NCI-H748 (cell line): ENCODE measurements around the gene LELP1.
"Not testable (repeated sequence)": the region's sequence is repeated elsewhere in the genome, so short reads cannot be mapped to it uniquely, and the experiment has no call there.

Experiments used
- DNase-seq: peaks from one replicate; lab custom pipeline; 2025; ENCODE audit not compliant: unreplicated experiment; lab: John Stamatoyannopoulos, UW

The LELP1 gene

DNA sequence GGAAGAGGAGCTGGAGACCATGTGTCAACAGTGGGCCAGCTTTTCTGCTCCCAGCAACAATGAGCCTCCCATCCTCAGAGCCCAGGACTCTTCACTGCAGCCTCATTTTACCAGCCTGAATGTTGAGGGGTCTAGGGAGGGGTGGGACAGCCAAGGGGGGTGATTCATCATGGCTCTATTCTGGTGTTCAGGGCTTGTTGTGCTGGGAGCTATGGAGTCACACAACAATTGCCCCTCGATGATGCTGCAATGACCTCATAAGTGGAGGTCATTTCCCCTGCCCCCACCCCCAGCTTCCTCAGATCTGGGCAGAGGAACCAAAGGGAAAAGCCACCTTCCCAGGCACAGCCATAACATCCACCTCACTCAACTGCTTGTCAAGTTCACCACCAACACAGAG lies at the start of gene LELP1:
TSS of gene LELP1 (plus strand) at position 301 of the 400 bp plus-strand sequence. CDS start 1,278 bp downstream, outside the sequence.
- DNase-seq = no peak

DNA sequence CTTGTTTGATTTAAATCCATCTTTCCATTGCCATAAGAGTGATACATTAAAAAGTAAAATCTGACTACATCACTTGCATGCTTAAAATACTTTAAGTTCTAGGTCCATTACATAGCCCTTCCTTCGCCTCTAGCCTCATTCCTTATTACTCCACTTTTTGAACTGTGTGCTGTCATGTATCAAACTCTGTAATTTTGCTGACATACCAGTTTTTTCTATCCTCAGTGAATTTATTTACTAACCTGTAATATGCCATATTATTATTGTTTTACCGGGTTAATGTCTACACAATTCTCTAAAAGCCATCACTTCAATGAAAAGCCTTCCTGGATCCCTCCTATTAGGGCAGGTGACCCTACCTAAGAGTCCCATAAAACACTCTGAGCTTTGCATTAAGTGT lies 47.7 kb upstream of the LELP1 start:
- no peak for DNase-seq

DNA sequence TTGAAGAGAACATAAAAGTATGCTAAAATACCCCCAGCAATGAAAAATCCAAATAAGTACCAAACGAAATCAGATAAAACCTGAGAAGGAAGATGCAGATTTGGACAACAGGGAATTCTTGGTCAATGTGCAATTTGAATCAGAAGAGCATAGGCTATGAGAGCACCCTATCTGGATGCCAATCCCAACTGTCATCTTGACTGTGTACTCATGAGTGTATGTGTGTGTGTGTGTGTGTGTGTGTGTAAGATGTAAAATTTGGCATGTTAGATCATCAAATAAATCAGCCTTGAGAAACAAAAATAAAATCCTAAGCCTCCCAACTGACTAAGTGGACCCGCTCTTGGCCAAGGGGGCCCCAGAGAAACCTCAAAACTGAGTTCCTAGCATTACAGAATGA lies 34.5 kb upstream of the LELP1 start:
- no peak for DNase-seq

DNA sequence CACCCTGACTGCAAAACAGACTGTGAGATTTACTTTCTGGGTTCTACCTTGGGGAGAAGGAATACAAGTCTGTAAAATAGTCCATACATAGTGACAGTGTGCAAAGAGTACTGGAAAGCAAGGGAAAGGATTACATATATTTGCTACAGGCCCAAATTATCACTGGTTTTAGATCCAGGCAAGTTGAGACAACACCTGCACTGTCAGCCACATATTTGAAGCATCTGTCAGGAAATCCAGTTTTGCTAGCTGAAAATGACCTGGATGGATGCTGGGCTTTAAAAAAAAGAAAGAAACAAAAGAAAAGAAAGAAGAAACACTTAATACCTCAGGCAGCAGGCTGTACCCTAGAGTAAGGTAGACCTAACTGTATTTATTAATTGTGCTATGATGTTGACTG lies 28.6 kb upstream of the LELP1 start:
- no peak for DNase-seq

DNA sequence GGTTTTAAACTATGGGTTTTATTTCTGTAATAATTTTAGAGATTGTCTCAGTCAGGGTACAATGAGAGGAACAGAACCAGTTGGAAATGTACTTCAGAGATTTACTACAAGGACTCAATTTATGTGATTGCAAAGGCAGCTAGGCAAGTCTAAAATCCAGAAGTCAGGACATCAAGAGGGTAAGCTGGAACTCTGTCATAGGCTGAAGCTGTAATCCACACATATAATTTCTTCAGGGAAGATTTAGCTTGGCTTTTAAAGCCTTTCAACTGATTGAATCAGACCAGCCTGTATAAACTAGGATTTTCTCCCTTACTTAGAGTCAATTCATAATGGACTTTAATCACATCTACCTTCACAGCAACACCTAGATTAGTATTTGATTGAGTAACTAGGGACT lies 24.3 kb upstream of the LELP1 start:
- no peak for DNase-seq

DNA sequence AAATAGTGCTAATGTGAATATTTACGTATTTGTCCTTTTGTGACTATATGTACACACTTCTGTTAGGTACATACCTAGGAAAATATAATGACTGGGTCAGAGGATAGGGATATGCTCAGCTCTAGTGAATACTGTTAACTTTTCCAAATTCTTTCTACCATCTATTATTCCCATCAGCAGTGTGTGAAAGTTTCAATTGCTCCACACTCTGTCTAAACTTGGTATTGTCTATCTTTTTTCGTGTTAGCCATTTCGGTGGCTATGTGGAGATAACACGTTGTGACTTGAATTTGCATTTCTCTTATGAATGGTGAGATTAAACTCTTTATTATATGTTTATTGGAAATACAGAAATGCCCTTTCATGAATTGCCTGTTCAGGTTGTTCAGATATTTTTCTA lies 22.7 kb upstream of the LELP1 start:
- DNase-seq = no peak

DNA sequence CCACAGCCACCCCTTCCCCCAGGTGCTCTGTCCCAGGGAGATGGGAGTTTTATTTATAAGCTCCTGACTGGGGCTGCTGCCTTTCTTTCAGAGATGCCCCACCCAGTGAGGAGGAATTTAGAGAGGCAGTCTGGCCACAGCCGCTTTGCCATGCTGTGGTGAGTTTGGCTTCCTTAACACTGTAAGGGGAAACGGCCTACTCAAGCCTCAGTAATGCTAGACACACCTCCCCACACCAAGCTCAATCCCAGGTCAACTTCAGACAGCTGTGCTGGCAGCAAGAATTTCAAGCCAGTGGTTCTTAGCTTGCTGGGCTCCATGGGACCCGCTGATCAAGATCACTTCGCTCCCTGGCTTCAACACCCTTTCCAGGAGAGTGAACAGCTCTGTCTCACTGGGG lies 14.9 kb upstream of the LELP1 start:
- DNase-seq = not testable (repeated sequence)

DNA sequence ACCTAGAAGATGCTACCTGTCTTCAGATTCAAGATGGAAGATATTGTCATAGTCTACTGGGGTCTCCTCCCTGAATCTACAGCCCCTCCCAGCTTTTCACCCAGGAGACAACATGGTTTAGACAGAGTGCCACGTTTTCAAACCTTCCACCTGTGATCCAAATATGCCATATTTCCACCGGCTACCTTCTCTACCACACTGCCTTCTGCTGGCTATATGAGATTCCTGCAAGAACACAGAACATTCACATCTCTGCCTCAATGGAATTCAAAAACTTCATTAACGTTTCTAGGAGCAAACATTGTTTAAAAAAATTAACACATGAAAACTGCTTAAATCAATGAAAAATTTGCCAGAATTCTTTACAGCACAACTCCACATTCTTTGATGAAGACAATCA lies 12.9 kb upstream of the LELP1 start:
- peak; percentile 23 for DNase-seq

DNA sequence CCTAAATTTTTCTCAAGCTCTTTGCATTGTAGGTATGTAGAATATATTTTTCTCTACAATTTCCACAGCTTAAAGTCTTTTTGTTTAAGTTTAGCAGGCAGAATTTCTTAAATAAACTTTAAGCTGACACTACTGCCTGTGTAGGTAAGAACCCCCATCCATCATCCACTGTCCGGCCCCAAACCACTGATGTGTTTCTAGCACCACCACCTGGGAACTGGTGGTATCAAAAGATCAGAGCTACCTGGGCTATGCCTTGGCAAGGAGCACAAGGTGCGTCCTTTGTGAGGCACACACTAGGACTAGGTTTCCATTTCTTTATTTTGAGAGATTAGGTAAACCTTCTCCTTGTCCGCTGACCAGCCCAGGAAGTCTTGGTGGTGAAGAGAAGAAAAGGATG lies 10.5 kb upstream of the LELP1 start:
- peak; percentile 36 for DNase-seq

DNA sequence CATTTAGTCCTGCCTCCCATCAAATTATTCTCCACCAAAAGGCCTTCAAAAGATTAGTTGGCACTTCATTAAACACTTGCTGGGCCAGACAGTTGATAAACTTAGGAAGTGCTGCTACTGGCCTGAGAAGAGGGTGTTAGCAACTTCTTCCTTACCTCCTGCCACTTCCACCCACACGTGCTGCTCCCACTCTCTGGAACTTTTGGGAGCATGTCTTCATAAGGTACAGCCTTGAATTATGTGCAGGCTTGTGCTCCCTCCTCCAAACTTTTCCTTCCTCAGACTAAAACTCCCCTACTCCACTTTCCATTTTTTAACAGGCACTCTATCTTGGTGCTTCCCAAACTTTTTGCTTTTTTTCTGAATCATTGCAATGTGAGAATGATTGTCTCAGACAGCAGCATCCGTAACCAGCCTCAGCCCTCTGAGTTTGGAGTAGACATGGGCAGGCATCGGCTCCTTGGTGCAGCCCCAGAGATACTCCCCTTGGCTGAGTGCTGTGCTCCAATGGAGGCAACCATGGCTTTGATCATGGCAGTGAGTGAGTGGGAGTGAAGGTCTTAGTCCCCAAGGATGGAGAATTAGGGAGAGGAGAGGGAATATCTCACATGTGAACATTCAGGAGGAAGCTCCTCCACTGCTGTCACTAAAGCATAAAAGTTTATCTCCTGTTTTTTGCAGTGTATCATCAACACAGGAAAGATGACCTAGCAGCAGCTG lies 8.7 kb upstream of the LELP1 start:
- DNase-seq = no peak

DNA sequence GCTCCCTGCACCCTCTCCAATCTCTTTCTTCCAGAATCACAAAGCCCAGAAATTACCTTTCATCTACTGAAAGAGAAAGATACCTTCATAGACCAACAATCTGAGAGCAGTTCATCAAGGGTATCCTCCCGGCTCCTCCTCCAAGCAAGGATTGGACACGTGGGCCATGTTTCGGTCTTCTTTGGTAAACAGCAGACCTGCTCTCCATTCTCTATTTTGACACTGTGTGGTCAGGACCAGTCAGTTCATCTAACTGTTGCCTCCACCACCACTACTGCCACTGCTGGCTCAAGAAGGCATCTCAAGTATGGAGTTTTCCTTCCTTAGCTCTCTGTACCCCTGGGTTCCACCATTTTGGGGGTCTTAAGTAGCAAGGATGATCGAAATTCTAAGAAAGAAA lies 8.0 kb upstream of the LELP1 start:
- no peak for DNase-seq

DNA sequence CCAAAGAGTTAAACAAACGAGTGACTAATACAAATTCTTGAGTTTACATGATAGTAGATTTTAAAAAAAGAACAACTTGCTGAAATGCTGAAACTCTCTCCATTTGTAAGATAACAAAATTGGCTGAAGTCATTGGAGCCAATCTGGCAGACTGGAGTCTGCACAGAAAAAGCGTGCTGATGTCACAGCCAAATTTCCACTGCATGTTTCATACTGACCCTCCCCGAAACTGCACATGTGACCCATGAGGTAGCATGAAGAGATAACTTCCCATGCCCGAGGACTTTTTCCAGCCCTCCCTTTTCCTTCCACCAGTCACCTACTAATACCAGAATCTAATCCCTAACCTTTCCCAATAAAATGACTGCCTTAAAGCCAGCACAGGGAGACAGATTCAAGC lies 1.2 kb upstream of the LELP1 start:
- DNase-seq = no peak

DNA sequence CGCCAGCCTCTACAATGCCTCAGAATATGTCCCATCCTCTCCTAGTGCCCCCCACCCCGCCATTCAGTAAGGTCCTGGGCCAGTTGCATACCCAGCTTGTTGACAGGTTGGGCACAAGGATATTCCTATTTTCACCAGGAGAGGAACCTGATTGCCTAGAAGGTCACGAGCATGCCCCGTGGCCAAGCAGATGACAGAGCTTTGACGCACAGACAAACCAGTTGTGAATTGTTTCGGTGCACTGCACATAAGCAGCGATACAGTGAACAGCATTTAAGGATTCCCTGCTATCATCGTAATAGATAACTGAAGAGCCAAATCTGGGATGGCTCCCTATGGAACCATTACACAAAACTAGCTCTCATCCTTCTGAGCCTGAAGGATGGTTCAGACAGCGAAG lies 3.4 kb downstream of the LELP1 start:
- no peak for DNase-seq

DNA sequence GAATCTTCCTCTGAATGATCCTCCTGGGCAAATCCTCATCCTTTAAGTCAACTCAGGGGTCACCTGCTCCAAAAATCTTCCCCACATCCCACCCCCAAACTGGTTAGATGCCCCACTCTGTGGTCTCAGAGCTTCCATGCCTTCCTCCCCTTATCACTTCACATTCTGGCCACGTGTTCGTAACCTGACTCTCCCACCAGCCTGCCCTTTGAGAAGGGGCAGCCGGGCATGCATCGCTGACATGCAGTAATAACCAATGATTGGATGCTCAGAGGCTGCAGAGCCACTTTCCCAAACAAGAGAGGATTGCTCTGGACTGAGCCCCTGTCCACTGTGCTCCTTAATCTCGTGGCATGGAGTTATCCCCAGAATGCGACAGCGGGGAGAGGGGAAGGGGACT lies 7.0 kb downstream of the LELP1 start:
- DNase-seq = no peak

DNA sequence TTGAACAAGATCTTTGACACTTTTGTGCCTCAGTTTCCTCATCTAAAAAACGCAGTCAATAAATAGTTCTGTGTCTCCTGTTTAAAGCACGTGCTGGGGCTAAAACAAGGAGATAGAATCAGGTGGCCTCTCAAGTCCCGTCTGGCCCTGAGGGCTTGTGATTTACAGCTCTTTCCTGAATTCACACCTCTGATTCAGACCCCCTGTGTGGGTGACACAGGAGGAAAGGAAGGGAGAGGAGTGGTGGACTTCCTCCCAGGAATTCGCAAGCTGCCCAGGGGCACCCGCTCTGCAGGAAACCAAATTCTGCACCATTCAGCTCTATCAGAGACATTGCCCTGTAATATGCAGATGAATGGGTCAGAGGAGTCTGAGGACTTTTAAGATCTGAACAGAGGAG lies 9.0 kb downstream of the LELP1 start:
- DNase-seq = no peak

DNA sequence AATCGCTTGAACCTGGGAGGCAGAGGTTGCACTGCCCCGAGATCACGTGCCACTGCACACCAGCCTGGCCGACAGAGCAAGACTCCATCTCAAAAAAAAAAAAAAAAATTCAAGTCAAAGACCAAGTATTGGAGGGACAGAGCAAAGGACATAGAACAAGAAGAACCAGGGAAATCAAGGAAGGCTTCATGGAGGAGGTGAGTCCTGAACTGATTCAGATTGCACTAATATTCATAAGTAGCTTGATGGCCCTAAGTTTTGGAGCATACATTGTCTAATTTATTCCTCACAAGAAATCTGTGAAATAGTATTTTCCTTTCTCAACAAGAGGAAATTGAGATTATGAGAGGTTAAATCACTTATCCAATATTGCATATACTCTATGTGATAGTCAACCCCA lies 10.3 kb downstream of the LELP1 start:
- DNase-seq = no peak

DNA sequence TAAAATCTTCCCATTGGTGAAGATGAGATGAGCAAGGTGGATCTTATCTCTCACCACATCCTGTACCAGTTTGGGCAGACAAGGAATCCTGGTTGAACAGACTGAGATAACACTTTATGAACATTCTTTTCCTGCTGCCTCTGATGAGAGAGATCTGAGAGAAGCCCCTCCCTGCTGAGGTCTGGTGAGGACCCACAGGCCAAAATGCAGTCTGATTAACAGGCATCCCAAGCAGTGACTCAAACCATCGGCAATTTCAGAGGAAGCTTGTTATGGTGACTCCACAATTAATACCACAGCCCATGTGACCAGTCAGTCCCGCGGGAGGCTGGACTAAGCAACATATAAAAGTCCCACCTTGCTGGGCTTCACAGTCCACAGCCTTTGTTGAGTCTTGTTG lies 14.0 kb downstream of the LELP1 start, which contains the start of gene PRR9:
TSS of gene PRR9 (plus strand) at position 373 of the 400 bp plus-strand sequence. CDS start 561 bp downstream, outside the sequence.
- no peak for DNase-seq

DNA sequence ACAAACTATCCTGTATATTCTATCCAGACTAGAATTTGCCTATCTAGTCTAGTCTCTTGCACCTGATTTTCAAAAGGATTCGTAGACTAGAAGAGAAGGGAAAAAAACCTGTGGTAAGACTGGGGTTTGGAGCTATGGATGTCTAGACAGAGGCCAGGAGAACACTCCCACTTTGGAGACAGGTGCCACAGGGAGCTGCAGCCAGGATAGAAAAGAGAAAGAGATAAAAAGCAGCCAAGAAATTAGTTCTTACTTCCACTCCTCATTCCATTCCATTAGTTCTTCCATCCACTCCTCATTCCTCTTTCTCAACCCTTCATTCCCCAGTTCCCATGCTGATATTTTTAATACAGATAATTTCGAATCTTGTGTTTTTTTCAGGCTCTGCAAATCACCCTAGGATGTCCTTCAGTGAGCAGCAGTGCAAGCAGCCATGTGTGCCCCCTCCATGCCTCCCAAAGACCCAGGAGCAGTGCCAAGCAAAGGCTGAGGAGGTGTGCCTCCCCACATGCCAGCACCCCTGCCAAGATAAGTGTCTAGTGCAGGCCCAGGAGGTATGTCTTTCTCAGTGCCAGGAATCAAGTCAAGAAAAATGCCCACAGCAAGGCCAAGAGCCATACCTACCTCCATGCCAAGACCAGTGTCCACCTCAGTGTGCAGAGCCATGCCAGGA lies 14.7 kb downstream of the LELP1 start:
- DNase-seq = no peak

DNA sequence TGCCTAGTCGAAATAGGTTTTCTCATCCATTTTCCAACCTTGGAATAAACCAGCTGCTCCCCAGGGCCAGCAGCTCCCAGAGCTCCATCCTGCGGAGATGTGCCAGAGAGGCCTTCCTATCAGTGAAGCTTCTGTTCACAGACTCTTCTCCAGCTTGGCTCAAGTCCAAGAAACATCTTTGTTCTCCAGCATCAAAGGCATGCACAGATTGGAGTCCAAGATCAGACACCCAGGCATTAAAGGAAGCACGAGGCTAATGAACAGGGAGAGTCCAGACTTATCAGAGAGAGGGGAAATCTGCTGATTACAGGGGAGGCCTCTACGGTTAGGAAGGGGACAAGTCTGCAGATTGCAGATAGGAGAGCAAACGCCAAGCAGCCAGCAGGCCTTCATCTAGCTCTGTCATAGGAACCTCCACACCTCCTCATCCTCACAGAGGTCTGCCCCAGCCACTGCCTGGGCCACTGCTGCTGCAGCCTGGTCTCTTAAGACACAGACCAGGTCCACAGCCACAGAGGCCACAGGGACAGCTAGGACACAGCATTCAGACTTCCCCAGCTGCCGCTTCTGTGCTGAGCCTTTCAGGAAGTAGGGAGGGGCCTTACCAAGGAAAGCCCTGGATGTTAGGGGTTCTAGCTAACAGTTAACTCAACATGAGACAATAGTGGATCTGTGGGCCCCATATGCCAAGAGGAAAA lies 17.5 kb downstream of the LELP1 start:
- peak; percentile 21 for DNase-seq

DNA sequence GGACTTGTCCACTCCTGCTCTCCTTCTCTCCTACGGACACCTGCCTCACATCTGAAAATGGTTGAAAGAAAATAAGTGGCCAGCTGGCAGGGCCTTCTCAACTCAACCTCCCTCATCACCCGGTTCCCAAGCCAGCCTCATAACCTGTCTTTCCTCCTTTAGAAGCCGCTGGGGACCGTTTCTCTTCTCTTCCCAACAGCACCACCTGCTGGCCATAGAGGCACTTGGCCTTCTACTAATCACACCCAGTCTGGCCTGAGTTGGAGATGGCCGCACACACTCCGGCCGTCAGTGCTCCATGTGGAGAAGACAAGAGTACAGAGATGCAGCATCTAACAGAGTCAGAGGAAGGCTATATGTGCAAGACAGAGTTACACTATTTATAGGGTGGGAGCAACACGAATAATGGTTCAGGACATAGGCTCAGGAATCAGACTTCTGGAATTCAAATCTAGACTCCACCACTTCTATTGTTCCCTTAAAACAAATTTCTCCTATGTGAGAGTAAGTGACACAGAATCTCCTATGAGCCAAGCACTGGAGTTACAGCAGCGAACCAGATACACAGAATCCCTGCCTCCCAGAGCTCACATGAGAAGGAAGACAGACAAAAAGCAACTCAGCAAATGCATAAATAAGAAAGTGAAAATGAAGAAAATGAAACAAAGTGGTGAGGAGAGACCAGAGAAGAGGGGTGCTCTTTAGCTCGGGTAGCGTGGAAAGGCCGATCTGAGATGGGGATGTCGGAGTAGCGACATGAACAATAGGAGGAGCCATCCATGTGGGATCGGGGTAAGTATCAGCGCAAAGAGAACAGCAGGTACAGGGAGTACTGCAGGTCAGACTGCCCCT lies 20.0 kb downstream of the LELP1 start:
- peak; percentile 68 for DNase-seq

DNA sequence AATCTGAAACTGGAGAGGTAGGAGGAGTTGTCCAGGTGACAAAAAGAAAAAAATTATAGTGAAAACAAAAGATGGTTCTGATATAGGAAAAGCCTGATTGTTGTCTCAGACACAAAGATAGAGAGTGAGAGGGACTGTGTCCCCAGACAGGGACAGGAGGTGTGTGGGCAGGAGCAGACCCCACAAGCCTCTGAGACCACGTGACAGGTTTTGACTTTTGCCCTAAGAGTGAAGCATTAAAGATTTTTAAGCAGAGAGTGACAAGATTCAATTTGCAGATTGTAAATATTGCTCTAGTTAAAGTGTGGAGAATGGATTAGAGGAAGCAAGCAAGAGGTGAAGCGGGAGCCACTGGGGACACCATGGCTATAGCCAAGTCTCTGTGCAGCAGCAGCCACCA lies 24.6 kb downstream of the LELP1 start:
- no peak for DNase-seq
